Fibroblast of lung (primary cell): ENCODE measurements around the gene SPA17. TPM values are rescaled to one million over a fixed set of nuclear protein-coding genes. Genes with fewer than 3 reads are reported as not detected.

ENCODE experiments used
- DNase-seq, 2 donors: peaks; one replicate each; pipeline versions ENCODE4 v3.0.0 to v3.0.0-alpha.2; 2010; ENCODE audit warnings: low read depth in 2 of 2
- H2AFZ ChIP-seq: 2 replicates; pipeline ENCODE4 v1.5.1; 2012; ENCODE audit warnings: low read length, control low read depth, inconsistent platforms
- H3K27ac ChIP-seq: 2 replicates; pipeline ENCODE4 v1.5.1; 2011; ENCODE audit warnings: low read length, control low read depth; ENCODE audit not compliant: insufficient read depth
- H3K27me3 ChIP-seq: 2 replicates; pipeline ENCODE4 v1.5.1; 2011; ENCODE audit warnings: mild to moderate bottlenecking, low read length; ENCODE audit not compliant: control insufficient read depth, insufficient read depth
- H3K36me3 ChIP-seq: 2 replicates; pipeline ENCODE4 v1.5.1; 2011; ENCODE audit warnings: low read length; ENCODE audit not compliant: control insufficient read depth, insufficient read depth
- H3K4me1 ChIP-seq: 2 replicates; pipeline ENCODE4 v1.5.1; 2011; ENCODE audit warnings: low read length; ENCODE audit not compliant: control insufficient read depth, insufficient read depth; ENCODE audit errors: extremely low read depth
- H3K4me2 ChIP-seq: 2 replicates; pipeline ENCODE4 v1.5.1; 2011; ENCODE audit warnings: low read length, control low read depth; ENCODE audit not compliant: insufficient read depth; ENCODE audit errors: extremely low read depth
- H3K4me3 ChIP-seq, 4 experiments: fragments of 200-600 bp in 1 of 4; sonication (generic) in 1 of 4; replicated peaks in 1 of 4; 2 replicates each; pipeline ENCODE4 v1.5.1; 2011 to 2016; ENCODE audit warnings: low read length in 4 of 4, low read depth in 3 of 4, mild to moderate bottlenecking in 3 of 4, control low read depth in 2 of 4, inconsistent platforms in 1 of 4, mixed read lengths in 1 of 4; ENCODE audit not compliant: insufficient read depth in 1 of 4; ENCODE audit errors: control extremely low read depth in 1 of 4
- H3K79me2 ChIP-seq: 2 replicates; pipeline ENCODE4 v1.5.1; 2012; ENCODE audit warnings: mild to moderate bottlenecking, low read length, inconsistent platforms; ENCODE audit not compliant: control insufficient read depth, insufficient read depth
- H3K9ac ChIP-seq: 2 replicates; pipeline ENCODE4 v1.5.1; 2011; ENCODE audit warnings: mild to moderate bottlenecking, low read length, control low read depth; ENCODE audit not compliant: insufficient read depth
- H3K9me3 ChIP-seq: 2 replicates; pipeline ENCODE4 v1.5.1; 2012; ENCODE audit warnings: low read depth, low read length; ENCODE audit not compliant: control insufficient read depth, insufficient read depth
- H4K20me1 ChIP-seq: 2 replicates; pipeline ENCODE4 v1.5.1; 2011; ENCODE audit warnings: low read length; ENCODE audit not compliant: control insufficient read depth, insufficient read depth; ENCODE audit errors: extremely low read depth
- EZH2 ChIP-seq: IDR thresholded peaks from 2 replicates; pipeline ENCODE4 v1.5.1; 2012; ENCODE audit warnings: low read length, control low read depth, mild to moderate bottlenecking; ENCODE audit errors: missing control alignments
- polyA minus RNA-seq: library from RNA; depleted of rRNA, polyadenylated mRNA; stranded (reverse); fragments of >200 nt; gene quantifications from 2 replicates; pipeline ENCODE4 v1.2.3, GENCODE V29; 2011; ENCODE audit warnings: low replicate concordance
- polyA plus RNA-seq, 2 donors: library from polyadenylated mRNA; depleted of rRNA in 1 of 2; stranded (reverse) in 1 of 2; unstranded in 1 of 2; fragments of >200 nt; gene quantifications; 2 replicates each; pipeline ENCODE4 v1.2.1, GENCODE V29; 2011 to 2012; ENCODE audit warnings: missing spikeins in 1 of 2
- total RNA-seq: library from RNA; depleted of rRNA; stranded (reverse); fragments of >200 nt; gene quantifications from 2 replicates; pipeline ENCODE4 v1.2.1, GENCODE V29; 2014
- TF ChIP-seq, protein P1 (sequence below), 2 donors: IDR thresholded peaks in 1 of 2; conservative IDR thresholded peaks in 1 of 2; 1 replicate in 1 of 2; 2 replicates in 1 of 2; pipeline ENCODE4 v1.5.1; 2011 to 2012; ENCODE audit warnings: low read length in 2 of 2, control low read depth in 1 of 2, inconsistent platforms in 1 of 2, low read depth in 1 of 2, mild to moderate bottlenecking in 1 of 2

Gene SPA17
- total RNA-seq (10.0 and 18.0 TPM in 2 replicates), polyA plus RNA-seq (19.1 and 27.0 TPM in 2 replicates), polyA minus RNA-seq (0.11 TPM in 1 of 2 replicates, not detected in the other)
- polyA plus RNA-seq (2012), result 24.9 and 28.6 TPM in 2 replicates

DNA sequence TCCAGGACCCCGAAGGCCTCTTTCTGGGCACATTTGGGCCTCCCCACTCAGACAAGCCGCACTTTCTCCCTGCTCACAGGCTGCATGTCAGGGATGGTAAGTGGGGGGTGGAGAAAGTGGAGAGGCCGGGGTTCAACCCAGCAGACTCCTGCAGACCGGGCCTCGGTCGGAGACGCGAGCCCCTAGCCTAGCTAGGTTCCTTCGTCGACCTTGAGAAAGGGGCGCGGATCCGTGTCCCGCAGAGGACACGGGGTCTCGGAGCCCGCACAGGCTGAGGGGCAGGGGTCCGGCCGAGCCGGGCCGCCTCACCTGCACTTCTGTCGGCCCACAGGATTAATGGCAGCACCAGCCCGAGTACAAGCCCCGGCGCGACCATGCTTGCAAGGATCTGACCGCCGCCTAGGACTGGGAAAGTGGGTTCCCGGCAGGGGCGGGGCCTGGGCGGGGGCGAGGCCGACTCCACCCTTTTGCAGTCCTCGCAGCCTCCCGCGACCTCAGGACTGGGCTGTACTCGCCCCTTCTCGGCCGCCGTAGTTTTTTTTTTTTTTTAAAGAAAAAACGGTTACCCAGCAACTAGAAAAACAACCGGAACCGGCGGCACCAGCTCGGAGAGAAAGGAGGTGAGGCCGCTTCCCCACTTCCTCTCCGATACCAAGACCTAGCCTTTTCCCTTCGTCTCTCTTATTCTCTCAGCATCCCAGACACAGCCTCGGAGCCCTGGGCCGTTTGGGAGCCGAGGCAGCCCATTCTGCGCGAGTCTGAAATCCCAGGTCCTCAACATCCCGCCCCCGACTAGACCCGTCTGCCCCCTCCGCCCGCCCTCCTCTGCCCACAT is at the start of gene SPA17, which contains the start of gene SIAE:
Gene SPA17, plus strand, starts transcription at position 572 of the 835 bp plus-strand sequence. CDS start 1,361 bp downstream, outside the sequence.
Gene SIAE, minus strand, starts transcription at position 407 of the 835 bp plus-strand sequence. Its CDS starts 31 bp downstream, at position 376.
- TF ChIP-seq EZH2, result no peak
- TF ChIP-seq, protein P1, sequence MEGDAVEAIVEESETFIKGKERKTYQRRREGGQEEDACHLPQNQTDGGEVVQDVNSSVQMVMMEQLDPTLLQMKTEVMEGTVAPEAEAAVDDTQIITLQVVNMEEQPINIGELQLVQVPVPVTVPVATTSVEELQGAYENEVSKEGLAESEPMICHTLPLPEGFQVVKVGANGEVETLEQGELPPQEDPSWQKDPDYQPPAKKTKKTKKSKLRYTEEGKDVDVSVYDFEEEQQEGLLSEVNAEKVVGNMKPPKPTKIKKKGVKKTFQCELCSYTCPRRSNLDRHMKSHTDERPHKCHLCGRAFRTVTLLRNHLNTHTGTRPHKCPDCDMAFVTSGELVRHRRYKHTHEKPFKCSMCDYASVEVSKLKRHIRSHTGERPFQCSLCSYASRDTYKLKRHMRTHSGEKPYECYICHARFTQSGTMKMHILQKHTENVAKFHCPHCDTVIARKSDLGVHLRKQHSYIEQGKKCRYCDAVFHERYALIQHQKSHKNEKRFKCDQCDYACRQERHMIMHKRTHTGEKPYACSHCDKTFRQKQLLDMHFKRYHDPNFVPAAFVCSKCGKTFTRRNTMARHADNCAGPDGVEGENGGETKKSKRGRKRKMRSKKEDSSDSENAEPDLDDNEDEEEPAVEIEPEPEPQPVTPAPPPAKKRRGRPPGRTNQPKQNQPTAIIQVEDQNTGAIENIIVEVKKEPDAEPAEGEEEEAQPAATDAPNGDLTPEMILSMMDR (conservative IDR thresholded peaks at IDR 0.05 in 1 of 2, IDR thresholded peaks at IDR 0.05 in 1 of 2; ENCODE audit: low read depth in 1 of 2, low read length in 2 of 2), result no peak
- peak; percentile 96 to 98 for DNase-seq
- Histone ChIP-seq H3K27ac (peak within 1 kb of the TSS; percentile 86), H2AFZ (peak within 1 kb of the TSS; percentile 73), H3K4me3 (peak within 1 kb of the TSS; percentile 52 to 80 (median 73)), H3K4me1 (peaks cover 3% of the 10 kb centered on the region), H3K79me2 (no peaks in the 10 kb centered on the region), H3K27me3 (no peaks in the 10 kb centered on the region), H3K36me3 (no peaks in the 10 kb centered on the region), H3K4me2 (peak within 1 kb of the TSS; percentile 97), H4K20me1 (no peaks in the 10 kb centered on the region), H3K9me3 (no peaks in the 10 kb centered on the region), H3K9ac (peak within 1 kb of the TSS; percentile 92)

DNA sequence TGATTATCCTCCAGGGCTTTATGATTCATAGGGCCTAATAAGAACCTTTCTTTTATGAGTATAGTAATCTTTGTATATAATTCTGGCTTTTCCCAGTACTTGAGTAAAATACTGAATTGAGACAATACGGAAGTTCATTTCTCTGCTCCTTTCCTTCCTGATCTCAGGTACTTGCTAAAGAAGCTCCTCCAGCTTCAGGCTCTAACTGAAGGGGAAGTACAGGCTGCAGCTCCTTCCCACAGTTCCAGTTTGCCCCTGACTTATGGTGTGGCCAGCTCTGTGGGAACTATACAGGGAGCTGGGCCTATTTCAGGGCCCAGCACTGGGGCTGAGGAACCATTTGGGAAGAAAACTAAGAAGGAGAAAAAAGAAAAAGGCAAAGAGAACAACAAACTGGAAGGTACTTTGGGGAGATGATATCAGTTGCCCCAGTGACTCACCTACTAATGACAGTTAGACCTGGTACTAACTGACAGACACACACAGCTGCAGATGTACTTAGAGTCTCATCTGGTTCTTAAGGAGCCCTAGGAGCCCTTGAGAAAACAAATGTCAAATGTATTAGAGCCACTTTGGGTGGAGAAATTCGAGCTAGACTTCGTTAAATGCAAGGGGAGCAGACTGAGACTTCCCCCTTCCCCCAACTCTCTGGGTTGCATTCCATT is 48.1 kb upstream of the SPA17 start:
- Histone ChIP-seq H3K79me2 (peaks cover 28% of the 10 kb centered on the region), H3K4me1 (no peaks in the 10 kb centered on the region), H4K20me1 (no peaks in the 10 kb centered on the region), H3K4me2 (no peak overlapping the region), H2AFZ (no peak overlapping the region), H3K4me3 (no peak overlapping the region), H3K9me3 (no peaks in the 10 kb centered on the region), H3K27ac (no peak overlapping the region), H3K36me3 (peaks cover 7% of the 10 kb centered on the region), H3K27me3 (peaks cover 2% of the 10 kb centered on the region), H3K9ac (no peak overlapping the region)
- DNase-seq, result no peak
- TF ChIP-seq, protein P1 (conservative IDR thresholded peaks at IDR 0.05 in 1 of 2, IDR thresholded peaks at IDR 0.05 in 1 of 2; ENCODE audit: low read depth in 1 of 2, low read length in 2 of 2), result no peak
- TF ChIP-seq EZH2, result no peak

DNA sequence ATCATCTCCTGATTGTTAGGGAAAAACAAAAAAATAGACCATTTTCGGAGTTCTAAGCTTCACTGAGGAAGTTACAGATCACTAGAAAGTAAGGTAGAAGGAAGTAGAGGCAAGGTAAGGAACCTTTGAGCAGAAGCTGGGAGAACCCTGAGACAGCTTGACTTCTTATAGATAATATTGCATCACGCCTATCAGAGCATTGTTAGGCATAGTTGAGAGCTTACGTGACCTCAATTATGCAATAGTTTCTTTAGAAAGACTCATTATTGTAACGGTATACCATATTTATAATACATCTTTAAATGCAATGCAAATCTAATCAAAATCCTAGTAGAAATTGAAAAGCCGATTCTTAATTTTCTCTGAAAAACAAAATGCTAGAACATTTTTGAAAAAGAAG is 46.2 kb upstream of the SPA17 start:
- Histone ChIP-seq H3K27ac (no peak overlapping the region), H3K4me1 (no peaks in the 10 kb centered on the region)

More for the DNA sequence above, 46.2 kb upstream of the SPA17 start:
- no peak overlapping the region for H2AFZ ChIP-seq
- H3K4me2 ChIP-seq, result no peak overlapping the region
- H3K4me3 ChIP-seq, result no peak overlapping the region
- peaks cover 9% of the 10 kb centered on the region for H3K36me3 ChIP-seq
- H3K9me3 ChIP-seq, result no peaks in the 10 kb centered on the region
- H3K27me3 ChIP-seq, result no peaks in the 10 kb centered on the region
- H4K20me1 ChIP-seq, result no peaks in the 10 kb centered on the region
- H3K9ac ChIP-seq, result no peak overlapping the region
- no peak for TF ChIP-seq EZH2
- TF ChIP-seq, protein P1 (conservative IDR thresholded peaks at IDR 0.05 in 1 of 2, IDR thresholded peaks at IDR 0.05 in 1 of 2; ENCODE audit: low read depth in 1 of 2, low read length in 2 of 2), result no peak
- no peak for DNase-seq
- H3K79me2 ChIP-seq, result peaks cover 28% of the 10 kb centered on the region
